NCI-H2107 (cell line): Measurements from ENCODE around the gene GNG13.
"Not testable (repeated sequence)": the region's sequence is repeated elsewhere in the genome, so short reads cannot be mapped to it uniquely, and the experiment has no call there.

Experiments used
- DNase-seq: peaks from one replicate; lab custom pipeline; 2025; lab: John Stamatoyannopoulos, UW

The GNG13 gene

GRCh38 chr16:760545-761343 is 39.8 kb downstream of the GNG13 start, which contains the start of gene MSLN:
Gene MSLN, plus strand, starts transcription at chr16:760734. Its CDS starts 1,947 bp downstream, at chr16:762681.
- no peak for DNase-seq

DNA sequence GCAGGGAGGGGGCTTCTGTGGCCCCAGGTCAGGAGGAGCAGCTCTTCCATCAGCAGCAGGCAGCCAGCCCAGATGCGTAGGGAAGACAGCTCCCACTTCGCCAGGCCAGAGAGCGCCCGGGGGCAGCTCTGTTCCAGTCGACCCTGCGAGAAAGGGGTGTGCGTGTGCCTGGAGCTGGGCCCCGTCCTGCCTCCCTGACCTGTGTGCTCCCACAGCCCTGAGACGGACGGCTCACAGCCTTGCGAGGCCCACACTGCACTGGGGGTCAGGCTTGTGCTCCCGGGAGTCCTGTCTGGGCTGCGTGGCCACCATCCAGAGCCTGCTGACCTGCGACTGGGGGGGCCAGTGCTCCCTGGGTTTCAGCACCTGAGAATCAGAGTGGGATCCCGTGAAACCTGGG is 40.5 kb downstream of the GNG13 start:
- DNase-seq = no peak

- no peak for DNase-seq
Measured at GRCh38 chr16:759110-759910, 41.2 kb downstream of the GNG13 start.

DNA sequence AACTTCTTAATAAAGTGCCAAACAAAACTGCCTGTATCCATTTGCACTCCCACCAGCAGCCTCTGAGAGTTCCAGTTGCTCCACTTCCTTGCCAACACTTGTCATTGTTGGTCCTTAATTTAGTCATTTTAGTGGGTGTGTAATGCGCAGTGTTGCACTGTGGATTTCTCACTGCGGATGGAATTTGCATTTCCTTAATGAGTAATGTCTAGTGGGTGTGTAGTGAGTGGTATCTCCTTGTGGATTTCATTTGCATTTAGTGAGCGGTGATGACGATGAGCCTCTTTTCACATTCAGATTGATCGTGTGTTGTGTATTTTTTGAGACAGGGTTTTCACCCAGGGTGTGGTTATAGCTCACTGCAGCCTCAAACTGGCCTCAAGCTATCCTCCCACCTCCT is 44.1 kb downstream of the GNG13 start:
- DNase-seq = no peak

DNA sequence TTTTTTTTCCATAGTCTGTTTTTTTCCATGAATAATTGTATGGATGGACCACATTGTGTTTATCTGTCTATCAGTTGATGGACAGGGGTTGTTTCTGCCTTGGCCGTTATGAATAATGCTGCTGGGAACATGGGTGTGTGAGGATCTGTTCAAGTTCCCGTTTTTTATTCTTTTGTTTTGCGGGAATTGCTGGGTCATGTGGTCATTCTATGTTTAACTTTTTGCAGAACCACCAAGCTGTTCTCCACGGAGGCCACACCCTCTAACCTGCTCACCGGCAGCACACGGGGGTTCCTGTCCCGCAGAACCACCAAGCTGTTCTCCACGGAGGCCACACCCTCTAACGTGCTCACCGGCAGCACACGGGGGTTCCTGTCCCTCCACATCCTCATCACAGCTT is 45.9 kb downstream of the GNG13 start:
- no peak for DNase-seq

DNA sequence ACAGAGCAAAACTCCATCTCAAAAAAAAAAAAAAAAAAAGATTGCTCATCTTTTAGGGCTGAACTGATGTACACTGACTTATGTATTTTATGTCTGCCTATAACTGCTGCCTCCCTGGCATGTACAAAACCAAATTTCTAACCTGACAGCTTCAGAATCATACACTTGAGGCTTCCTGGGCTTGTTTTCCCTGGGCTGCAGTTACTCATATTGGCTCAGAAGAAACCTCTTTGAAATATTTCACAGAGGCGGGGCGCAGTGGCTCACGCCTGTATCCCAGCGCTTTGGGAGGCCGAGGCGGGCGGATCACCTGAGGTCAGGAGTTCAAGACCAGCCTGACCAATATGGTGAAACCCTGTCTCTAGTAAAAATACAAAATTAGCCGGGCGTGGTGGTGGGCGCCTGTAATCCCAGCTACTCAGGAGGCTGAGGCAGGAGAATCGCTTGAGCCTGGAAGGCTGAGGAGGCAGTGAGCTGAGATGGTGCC is 46.4 kb downstream of the GNG13 start:
- not testable (repeated sequence) for DNase-seq

GRCh38 chr16:752007-752312 is 48.6 kb downstream of the GNG13 start:
- DNase-seq = no peak

DNA sequence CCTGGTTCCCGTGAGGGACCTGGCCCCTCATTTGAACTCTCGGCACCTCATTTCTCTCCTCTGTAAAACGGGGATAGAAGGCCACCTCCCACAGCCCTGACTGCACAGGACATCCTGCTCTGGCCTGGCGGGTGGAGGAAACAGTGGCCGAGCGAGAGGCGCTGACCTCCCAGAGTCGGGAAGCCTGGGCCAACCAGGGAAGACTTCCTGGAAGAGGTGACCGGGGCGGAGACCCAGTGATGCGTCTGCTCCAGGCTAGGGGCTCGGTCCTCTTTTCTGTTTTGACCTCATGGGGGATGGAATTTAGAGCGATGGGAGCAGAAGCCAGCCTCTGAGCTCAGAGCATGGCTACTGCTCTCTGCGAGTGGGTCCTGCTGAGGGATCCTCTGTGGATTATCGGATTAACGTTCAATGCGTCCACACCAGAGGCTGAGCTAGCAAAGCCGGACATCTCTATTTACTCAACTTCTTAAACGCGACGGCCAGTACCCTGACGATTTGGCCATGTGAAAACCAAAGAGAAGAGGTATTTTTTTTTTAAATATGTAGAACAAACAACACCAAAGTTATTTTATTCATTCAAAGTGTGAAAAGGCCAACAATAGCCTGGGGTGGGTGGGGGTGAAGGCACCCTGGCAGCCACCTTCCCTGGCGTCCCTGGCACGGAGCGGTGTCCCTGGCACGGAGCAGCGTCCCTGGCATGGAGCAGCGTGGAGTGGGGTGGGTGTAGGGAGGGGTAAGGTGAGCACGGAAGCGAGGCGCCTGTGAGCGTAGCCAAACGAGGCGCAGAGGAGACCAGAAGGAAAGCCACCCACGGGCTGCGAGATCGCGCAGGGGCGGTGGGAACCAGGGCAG is 49.2 kb downstream of the GNG13 start:
- DNase-seq = no peak

- DNase-seq = no peak
Measured at GRCh38 chr16:750485-750884, 50.0 kb downstream of the GNG13 start.

DNA sequence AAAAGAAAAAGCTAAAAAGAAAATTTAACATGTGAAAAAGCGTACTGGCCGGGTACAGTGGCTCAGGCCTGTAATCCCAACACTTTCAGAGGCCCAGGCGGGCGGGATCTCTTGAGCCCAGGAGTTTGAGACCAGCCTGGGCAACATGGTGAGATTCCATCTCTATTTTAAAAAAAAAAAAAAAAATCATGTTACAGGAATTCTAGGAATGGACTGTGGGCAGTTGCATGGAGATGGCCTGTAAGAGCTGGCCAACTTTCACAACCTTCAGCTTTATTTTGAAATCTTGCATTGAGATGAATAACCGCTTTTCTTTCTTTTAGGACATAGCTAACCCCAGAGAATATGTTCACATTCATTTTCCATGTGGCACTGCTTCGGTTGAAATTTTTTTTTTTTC is 51.5 kb downstream of the GNG13 start:
- DNase-seq = no peak
